Measurements from ENCODE around the gene TTLL8.

DNA sequence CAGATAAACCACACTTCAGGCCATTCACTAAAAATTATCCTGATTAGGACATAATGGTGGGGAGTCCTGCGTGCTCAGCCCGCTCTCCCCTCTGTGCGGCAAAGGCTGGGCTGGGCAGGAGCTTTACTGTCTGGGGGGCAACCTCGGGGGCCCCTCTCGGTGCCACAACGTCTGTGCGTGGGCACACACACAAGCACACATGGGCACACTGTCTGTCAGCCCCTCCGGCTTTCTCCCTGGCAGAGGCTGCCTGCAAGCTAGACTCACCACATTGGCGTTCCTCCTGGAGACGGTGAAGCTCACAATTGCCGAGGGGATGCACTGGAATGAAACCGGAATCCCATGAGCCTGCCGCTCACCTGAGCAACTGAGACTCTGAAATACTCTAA is 22.0 kb upstream of the TTLL8 start:
- no peak for TF ChIP-seq YY1 (IDR thresholded peaks at IDR 0.05; ENCODE audit: low read depth, low read length)
- TF ChIP-seq POLR2AphosphoS5 (IDR thresholded peaks at IDR 0.05; ENCODE audit: low read depth, low read length): no peak
- TF ChIP-seq, protein P1, sequence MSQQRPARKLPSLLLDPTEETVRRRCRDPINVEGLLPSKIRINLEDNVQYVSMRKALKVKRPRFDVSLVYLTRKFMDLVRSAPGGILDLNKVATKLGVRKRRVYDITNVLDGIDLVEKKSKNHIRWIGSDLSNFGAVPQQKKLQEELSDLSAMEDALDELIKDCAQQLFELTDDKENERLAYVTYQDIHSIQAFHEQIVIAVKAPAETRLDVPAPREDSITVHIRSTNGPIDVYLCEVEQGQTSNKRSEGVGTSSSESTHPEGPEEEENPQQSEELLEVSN (IDR thresholded peaks at IDR 0.05): no peak
- TF ChIP-seq EZH2 (IDR thresholded peaks at IDR 0.05; ENCODE audit: low read depth, low read length, severe bottlenecking): no peak
- TF ChIP-seq POLR2A (IDR thresholded peaks at IDR 0.05; ENCODE audit: control extremely low read depth in 1 of 2, low read depth in 2 of 2, low read length in 2 of 2): no peak
- TF ChIP-seq, protein P2, sequence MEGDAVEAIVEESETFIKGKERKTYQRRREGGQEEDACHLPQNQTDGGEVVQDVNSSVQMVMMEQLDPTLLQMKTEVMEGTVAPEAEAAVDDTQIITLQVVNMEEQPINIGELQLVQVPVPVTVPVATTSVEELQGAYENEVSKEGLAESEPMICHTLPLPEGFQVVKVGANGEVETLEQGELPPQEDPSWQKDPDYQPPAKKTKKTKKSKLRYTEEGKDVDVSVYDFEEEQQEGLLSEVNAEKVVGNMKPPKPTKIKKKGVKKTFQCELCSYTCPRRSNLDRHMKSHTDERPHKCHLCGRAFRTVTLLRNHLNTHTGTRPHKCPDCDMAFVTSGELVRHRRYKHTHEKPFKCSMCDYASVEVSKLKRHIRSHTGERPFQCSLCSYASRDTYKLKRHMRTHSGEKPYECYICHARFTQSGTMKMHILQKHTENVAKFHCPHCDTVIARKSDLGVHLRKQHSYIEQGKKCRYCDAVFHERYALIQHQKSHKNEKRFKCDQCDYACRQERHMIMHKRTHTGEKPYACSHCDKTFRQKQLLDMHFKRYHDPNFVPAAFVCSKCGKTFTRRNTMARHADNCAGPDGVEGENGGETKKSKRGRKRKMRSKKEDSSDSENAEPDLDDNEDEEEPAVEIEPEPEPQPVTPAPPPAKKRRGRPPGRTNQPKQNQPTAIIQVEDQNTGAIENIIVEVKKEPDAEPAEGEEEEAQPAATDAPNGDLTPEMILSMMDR (IDR thresholded peaks at IDR 0.05; ENCODE audit: control extremely low read depth in 1 of 3, insufficient read depth in 1 of 3, low read depth in 1 of 3, low read length in 3 of 3): no peak
- TF ChIP-seq RBBP5 (IDR thresholded peaks at IDR 0.05; ENCODE audit: borderline replicate concordance, low read depth, low read length): no peak
- no peak for TF ChIP-seq TAF1 (IDR thresholded peaks at IDR 0.05; ENCODE audit: low read depth, low read length)
- no peak for TF ChIP-seq CHD2 (IDR thresholded peaks at IDR 0.05; ENCODE audit: low read length)
- TF ChIP-seq BCL11A (IDR thresholded peaks at IDR 0.05; ENCODE audit: low read depth in 2 of 2, low read length in 2 of 2): no peak
- no peak for TF ChIP-seq RAD21 (IDR thresholded peaks at IDR 0.05 in 1 of 2, conservative IDR thresholded peaks at IDR 0.05 in 1 of 2; ENCODE audit: low read depth in 2 of 2, low read length in 2 of 2)
- TF ChIP-seq JUN (IDR thresholded peaks at IDR 0.05; ENCODE audit: low read depth, low read length): no peak
- no peak for TF ChIP-seq NRF1 (IDR thresholded peaks at IDR 0.05; ENCODE audit: low read depth, low read length)
- no peak for TF ChIP-seq TAF7 (optimal IDR thresholded peaks at IDR 0.05; ENCODE audit: borderline replicate concordance, low read depth, low read length)

All from H1 (cell line).